Mesendoderm (in vitro differentiated cells): ENCODE measurements around the gene TENM4.

Experiments used
- DNase-seq: peaks from one replicate; pipeline ENCODE4 v3.0.0; 2013
- H2AK5ac ChIP-seq: 2 replicates; pipeline ENCODE4 v1.6.1; 2013; ENCODE audit warnings: low read length, inconsistent platforms
- H2BK120ac ChIP-seq: 2 replicates; pipeline ENCODE4 v1.6.1; 2013; ENCODE audit warnings: low read depth, mild to moderate bottlenecking, low read length, moderate library complexity, mixed read lengths
- H2BK15ac ChIP-seq: replicated peaks from 2 replicates; pipeline ENCODE4 v1.6.1; 2013; ENCODE audit warnings: low read depth, mild to moderate bottlenecking, moderate library complexity
- H2BK5ac ChIP-seq: 2 replicates; pipeline ENCODE4 v1.6.1; 2013; ENCODE audit warnings: low read length, inconsistent platforms
- H3K18ac ChIP-seq: 2 replicates; pipeline ENCODE4 v1.6.1; 2013; ENCODE audit warnings: mild to moderate bottlenecking, low read length, mixed read lengths
- H3K23ac ChIP-seq: one replicate; pipeline ENCODE4 v1.6.1; 2013; ENCODE audit warnings: low read length
- H3K27ac ChIP-seq: 2 replicates; pipeline ENCODE4 v1.5.1; 2013; ENCODE audit warnings: low read depth, mild to moderate bottlenecking, inconsistent platforms, low read length, moderate library complexity
- H3K27me3 ChIP-seq: 2 replicates; pipeline ENCODE4 v1.6.1; 2013; ENCODE audit warnings: low read length, control low read depth, mild to moderate bottlenecking, inconsistent platforms; ENCODE audit not compliant: insufficient read depth, poor library complexity
- H3K36me3 ChIP-seq: 2 replicates; pipeline ENCODE4 v1.6.1; 2013; ENCODE audit warnings: low read length, inconsistent platforms; ENCODE audit not compliant: control insufficient read depth, insufficient read depth
- H3K4ac ChIP-seq: one replicate; pipeline ENCODE4 v1.6.1; 2013; ENCODE audit warnings: low read depth, mild to moderate bottlenecking, low read length, moderate library complexity
- H3K4me1 ChIP-seq: 2 replicates; pipeline ENCODE4 v1.6.1; 2013; ENCODE audit warnings: low read depth, low read length, inconsistent platforms; ENCODE audit not compliant: control insufficient read depth
- H3K4me2 ChIP-seq: 2 replicates; pipeline ENCODE4 v1.6.1; 2013; ENCODE audit warnings: low read length
- H3K4me3 ChIP-seq: 2 replicates; pipeline ENCODE4 v1.5.1; 2013; ENCODE audit warnings: mild to moderate bottlenecking, low read length
- H3K56ac ChIP-seq: one replicate; pipeline ENCODE4 v1.6.1; 2013; ENCODE audit warnings: low read length
- H3K79me1 ChIP-seq: 2 replicates; pipeline ENCODE4 v1.6.1; 2013; ENCODE audit warnings: low read length, inconsistent platforms
- H3K79me2 ChIP-seq: 2 replicates; pipeline ENCODE4 v1.6.1; 2013; ENCODE audit warnings: mild to moderate bottlenecking, low read length; ENCODE audit not compliant: control insufficient read depth, insufficient read depth
- H3K9ac ChIP-seq: 2 replicates; pipeline ENCODE4 v1.6.1; 2013; ENCODE audit warnings: low read length, inconsistent platforms
- H4K5ac ChIP-seq: one replicate; pipeline ENCODE4 v1.6.1; 2013; ENCODE audit warnings: low read length
- H4K8ac ChIP-seq: one replicate; pipeline ENCODE4 v1.6.1; 2013; ENCODE audit warnings: low read depth, mild to moderate bottlenecking, control low read depth, low read length, moderate library complexity
- WGBS: extraction: QIAGEN DNeasy Blood & Tissue Kit; methylation state at CpG from one replicate; pipeline ENCODE4 v1.1.7; 2013; ENCODE audit warnings: low lambda C conversion rate, missing lambda C conversion rate; ENCODE audit not compliant: insufficient coverage; ENCODE audit errors: extremely low coverage; 5-methylcytosine and 5-hydroxymethylcytosine counted together

TENM4 gene

GRCh38 chr11:79438631-79439409 is 2.0 kb downstream of the TENM4 start:
- H4K8ac ChIP-seq = no peak overlapping the region
- H2BK15ac ChIP-seq = no peak overlapping the region
- no peak overlapping the region for H4K5ac ChIP-seq
- peak overlapping the region; percentile 97 for H3K4me2 ChIP-seq
- peak overlapping the region; percentile 89 for H2BK5ac ChIP-seq
- H3K56ac ChIP-seq = peak overlapping the region; percentile 99
- H3K18ac ChIP-seq = peak overlapping the region; percentile 89
- no peaks in the 10 kb centered on the region for H3K27me3 ChIP-seq
- H3K4ac ChIP-seq = peak overlapping the region; percentile 83
- peaks cover 60% of the 10 kb centered on the region for H3K79me2 ChIP-seq
- DNase-seq = peak; percentile 75
- peak overlapping the region; percentile 92 for H3K4me3 ChIP-seq
- peak overlapping the region; percentile 95 for H3K23ac ChIP-seq
- H3K4me1 ChIP-seq = peaks cover 19% of the 10 kb centered on the region
- H3K36me3 ChIP-seq = no peaks in the 10 kb centered on the region
- H3K9ac ChIP-seq = peak overlapping the region; percentile 99
- peak overlapping the region; percentile 91 for H3K27ac ChIP-seq
- no peak overlapping the region for H2AK5ac ChIP-seq
- H2BK120ac ChIP-seq = no peak overlapping the region
- H3K79me1 ChIP-seq = peaks cover 16% of the 10 kb centered on the region
- no CpG with 5 or more reads among the region's 41 CpGs for WGBS

DNA sequence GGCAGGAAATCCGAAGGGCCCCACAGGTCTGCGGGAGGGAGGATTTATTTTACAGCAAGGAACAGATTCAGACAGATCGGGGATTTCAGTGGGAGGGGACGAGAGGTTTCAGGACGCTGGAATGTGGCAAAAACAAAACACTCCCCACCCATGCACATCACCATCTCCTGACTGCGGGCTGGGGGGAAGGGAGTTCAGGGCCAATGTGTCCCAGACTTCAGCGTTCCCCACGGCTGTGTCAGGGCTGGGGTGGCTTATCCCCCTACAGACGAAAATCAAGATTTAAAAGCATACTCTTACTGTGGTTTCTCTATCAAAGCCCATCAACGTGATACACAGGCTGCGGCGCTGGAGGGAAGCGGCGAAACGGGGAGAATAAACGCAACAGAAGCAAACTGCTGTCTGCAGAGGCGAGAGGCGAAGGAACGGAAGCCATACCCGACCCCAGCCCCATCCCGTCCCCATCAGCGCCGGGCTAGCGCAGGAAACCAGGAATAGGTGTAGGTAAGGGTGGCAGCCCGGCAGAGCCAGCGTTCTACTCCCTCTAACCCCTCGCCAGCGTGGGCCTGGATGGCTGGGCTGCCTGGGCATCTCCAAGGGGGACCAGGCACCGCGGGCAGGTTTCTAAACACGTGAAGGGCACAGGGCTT is 2.7 kb downstream of the TENM4 start:
- H3K79me2 ChIP-seq = peaks cover 67% of the 10 kb centered on the region
- H3K27ac ChIP-seq = peak overlapping the region; percentile 91
- H3K23ac ChIP-seq = peak overlapping the region; percentile 95
- peak overlapping the region; percentile 89 for H2BK5ac ChIP-seq
- WGBS = no CpG with 5 or more reads among the region's 31 CpGs
- H2BK120ac ChIP-seq = no peak overlapping the region
- H3K18ac ChIP-seq = peak overlapping the region; percentile 89
- H3K9ac ChIP-seq = peak overlapping the region; percentile 99
- peak overlapping the region; percentile 75 for H2AK5ac ChIP-seq
- H4K5ac ChIP-seq = peak overlapping the region; percentile 41
- peaks cover 25% of the 10 kb centered on the region for H3K4me1 ChIP-seq
- H3K27me3 ChIP-seq = no peaks in the 10 kb centered on the region
- H2BK15ac ChIP-seq = no peak overlapping the region
- H3K36me3 ChIP-seq = no peaks in the 10 kb centered on the region
- peak overlapping the region; percentile 97 for H3K4me2 ChIP-seq
- no peak overlapping the region for H4K8ac ChIP-seq
- peak overlapping the region; percentile 99 for H3K56ac ChIP-seq
- peaks cover 20% of the 10 kb centered on the region for H3K79me1 ChIP-seq
- peak overlapping the region; percentile 92 for H3K4me3 ChIP-seq
- DNase-seq = peak; percentile 84
- H3K4ac ChIP-seq = peak overlapping the region; percentile 66

DNA sequence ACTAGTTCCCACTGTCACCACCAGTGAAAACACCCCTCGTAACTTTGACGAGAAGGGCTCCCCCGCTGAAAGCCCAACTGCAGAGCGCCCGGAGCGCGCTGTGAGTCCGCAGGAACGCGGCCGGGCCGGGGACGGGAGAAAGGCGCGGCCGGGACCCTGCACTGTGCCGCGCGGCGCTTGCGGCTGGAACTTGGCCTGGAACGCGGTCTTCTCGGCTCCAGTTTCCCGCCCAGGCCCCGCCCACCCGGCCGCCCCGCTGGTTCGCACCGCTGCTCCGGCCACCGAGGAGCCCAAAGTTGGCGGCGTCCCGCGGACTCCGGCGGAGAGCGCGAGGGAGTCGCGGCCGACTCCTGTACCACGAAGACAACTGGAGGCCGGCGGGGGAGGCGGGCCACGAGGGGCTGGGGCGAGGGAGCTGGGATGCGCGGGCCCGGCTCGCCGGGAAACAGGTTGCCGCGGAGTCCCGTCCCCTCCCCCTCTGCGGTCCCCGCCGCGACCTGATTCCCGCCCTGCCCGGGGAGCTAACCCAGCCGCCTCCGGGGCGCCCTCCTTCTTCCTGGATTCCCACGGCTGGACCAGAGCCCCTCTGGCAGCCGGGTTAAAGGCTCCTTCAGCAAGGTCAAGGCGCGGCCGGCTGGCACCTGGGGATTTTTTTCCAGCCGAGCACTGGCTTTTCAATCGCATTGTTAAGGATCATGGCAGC is 3.4 kb downstream of the TENM4 start:
- Histone ChIP-seq H2BK15ac (no peak overlapping the region), H3K36me3 (no peaks in the 10 kb centered on the region), H3K4me1 (peaks cover 31% of the 10 kb centered on the region), H4K5ac (no peak overlapping the region), H3K4me3 (peak overlapping the region; percentile 92), H3K23ac (no peak overlapping the region), H3K56ac (peak overlapping the region; percentile 99), H3K4me2 (peak overlapping the region; percentile 97), H2BK120ac (no peak overlapping the region), H3K27me3 (no peaks in the 10 kb centered on the region), H3K79me1 (peaks cover 24% of the 10 kb centered on the region), H2AK5ac (no peak overlapping the region), H3K4ac (peak overlapping the region; percentile 74), H3K9ac (peak overlapping the region; percentile 99), H3K79me2 (peaks cover 73% of the 10 kb centered on the region), H2BK5ac (peak overlapping the region; percentile 89), H3K27ac (peak overlapping the region; percentile 91), H4K8ac (no peak overlapping the region), H3K18ac (peak overlapping the region; percentile 89)
- no CpG with 5 or more reads among the region's 74 CpGs for WGBS
- peak; percentile 88 for DNase-seq

DNA sequence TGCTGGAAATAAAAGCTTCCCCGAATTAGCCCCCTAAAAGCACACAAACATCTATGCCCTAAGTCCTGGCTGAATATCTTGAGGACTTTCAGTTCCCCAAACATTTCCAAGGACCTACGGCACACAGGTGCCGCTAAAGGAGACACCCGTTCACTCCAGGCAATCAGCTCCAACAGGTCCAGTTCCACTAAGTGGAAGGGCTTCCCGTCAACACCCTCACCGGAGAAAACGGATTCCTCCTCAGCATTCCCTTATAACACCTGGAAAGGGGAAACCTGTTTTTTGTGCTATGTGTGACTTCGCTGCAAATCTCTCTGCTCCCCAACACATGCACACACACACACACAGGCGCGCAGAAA is 3.9 kb downstream of the TENM4 start:
- H3K23ac ChIP-seq = peak overlapping the region; percentile 86
- peak overlapping the region; percentile 81 for H3K56ac ChIP-seq
- no peak overlapping the region for H2AK5ac ChIP-seq
- H4K5ac ChIP-seq = no peak overlapping the region
- peak overlapping the region; percentile 47 for H3K4me2 ChIP-seq
- peak overlapping the region; percentile 89 for H3K18ac ChIP-seq
- DNase-seq = no peak
- H3K27me3 ChIP-seq = no peaks in the 10 kb centered on the region
- H2BK5ac ChIP-seq = no peak overlapping the region
- no peak overlapping the region for H2BK120ac ChIP-seq
- peak overlapping the region; percentile 67 for H3K9ac ChIP-seq
- H3K79me2 ChIP-seq = peaks cover 77% of the 10 kb centered on the region
- H3K27ac ChIP-seq = peak overlapping the region; percentile 91
- H3K4ac ChIP-seq = peak overlapping the region; percentile 74
- H3K4me1 ChIP-seq = peaks cover 31% of the 10 kb centered on the region
- no peak overlapping the region for H2BK15ac ChIP-seq
- no peak overlapping the region for H4K8ac ChIP-seq
- no CpG with 5 or more reads among the region's 10 CpGs for WGBS
- H3K79me1 ChIP-seq = peaks cover 24% of the 10 kb centered on the region
- peak overlapping the region; percentile 11 for H3K4me3 ChIP-seq
- H3K36me3 ChIP-seq = no peaks in the 10 kb centered on the region

GRCh38 chr11:79434283-79434682 is 6.5 kb downstream of the TENM4 start:
- no CpG with 5 or more reads among the region's 2 CpGs for WGBS
- H3K23ac ChIP-seq = no peak overlapping the region
- peaks cover 34% of the 10 kb centered on the region for H3K4me1 ChIP-seq

More at GRCh38 chr11:79434283-79434682, 6.5 kb downstream of the TENM4 start:
- Histone ChIP-seq H3K4ac (no peak overlapping the region), H3K56ac (peak overlapping the region; percentile 19), H3K79me1 (peaks cover 27% of the 10 kb centered on the region), H2AK5ac (no peak overlapping the region), H3K79me2 (peaks cover 83% of the 10 kb centered on the region), H2BK15ac (no peak overlapping the region), H2BK120ac (no peak overlapping the region), H3K27ac (no peak overlapping the region), H3K4me2 (no peak overlapping the region), H3K27me3 (no peaks in the 10 kb centered on the region), H3K36me3 (no peaks in the 10 kb centered on the region), H4K5ac (no peak overlapping the region), H2BK5ac (no peak overlapping the region), H3K18ac (no peak overlapping the region), H4K8ac (no peak overlapping the region), H3K4me3 (no peak overlapping the region), H3K9ac (no peak overlapping the region)
- no peak for DNase-seq
